ENCODE data around the gene IL23A.

DNA sequence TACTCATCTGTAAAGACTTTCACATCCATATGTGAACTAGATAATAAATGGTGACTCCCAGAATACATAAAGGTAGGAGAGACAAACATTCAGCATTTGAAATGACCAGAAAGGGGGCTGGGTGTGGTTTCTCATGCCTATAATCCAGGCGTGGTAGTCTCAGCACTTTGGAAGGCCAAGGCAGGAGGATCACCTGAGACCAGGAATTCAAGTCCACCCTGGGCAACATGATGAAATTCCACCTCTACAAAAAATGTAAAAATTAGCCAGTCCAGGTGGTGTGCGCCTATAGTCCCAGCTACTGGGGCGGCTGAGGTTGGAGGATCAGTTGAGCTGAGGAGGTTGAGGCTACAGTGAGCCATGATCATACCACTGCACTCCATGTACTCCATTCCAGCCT, 34.4 kb upstream of the IL23A start:
- TF ChIP-seq EZH2 (IDR thresholded peaks at IDR 0.05; ENCODE audit: insufficient read depth, poor library complexity, severe bottlenecking) (no peak), EZH2phosphoT487 (IDR thresholded peaks at IDR 0.05; ENCODE audit: insufficient read depth, low read depth) (no peak)

Data from GM23248 (cell line).